HepG2 (cell line): Measurements from ENCODE around the gene RABGAP1L. TPM values are rescaled to one million over a fixed set of nuclear protein-coding genes. Genes with fewer than 3 reads are reported as not detected.

Source experiments
- ATAC-seq: fragments of 200-7000 bp; cut with Tn5 transposase; 3 replicates; pipeline ENCODE4 v1.9.1; 2020; ENCODE audit warnings: mild to moderate bottlenecking, moderate library complexity
- BruUV-seq: library from RNA; stranded (reverse); fragments of 400-500 nt; replicated peaks from 2 replicates; lab custom pipeline; 2021; lab: Mats Ljungman, UMichigan
- CTCF ChIA-PET: fragments of 300-600 bp; formaldehyde crosslinking; extraction: SDS; loops from one replicate; lab custom pipeline; 2021; ENCODE audit warnings: low total read pairs, inconsistent platforms, low intra/inter-chr PET ratio; lab: Yijun Ruan, JAX
- POLR2A ChIA-PET: fragments of 350-600 bp; sonication (Branson Sonifier 250); formaldehyde crosslinking; loops from one replicate; lab custom pipeline; 2020; ENCODE audit warnings: antibody characterized with exemption, inconsistent platforms; lab: Yijun Ruan, JAX
- DNase-seq: peaks from one replicate; pipeline ENCODE4 v3.0.0-alpha.2; 2015; ENCODE audit warnings: low spot score
- FAIRE-seq: peaks from 3 replicates; lab custom pipeline; 2011; peaks lifted over from hg19 to GRCh38; lab: Jason Lieb, UNC
- H2AFZ ChIP-seq: one replicate; pipeline ENCODE4 v1.6.1; 2011; ENCODE audit warnings: low read length, inconsistent platforms
- H3K27ac ChIP-seq: fragments of 300-600 bp; 3 replicates; pipeline ENCODE4 v1.8.0; 2011; ENCODE audit warnings: mixed run types, mild to moderate bottlenecking, mixed read lengths, low read length, inconsistent platforms; ENCODE audit not compliant: insufficient read depth; ENCODE audit errors: extremely low read length
- H3K27me3 ChIP-seq, 2 experiments: fragments of 200-600 bp in 1 of 2; 2 replicates in 1 of 2; 3 replicates in 1 of 2; pipeline versions ENCODE4 v1.6.0 to v1.8.0; 2011; ENCODE audit warnings: low read length in 2 of 2, mild to moderate bottlenecking in 2 of 2, moderate library complexity in 2 of 2, inconsistent platforms in 1 of 2; ENCODE audit not compliant: insufficient read depth in 2 of 2, control insufficient read depth in 1 of 2
- H3K36me3 ChIP-seq, 2 experiments: fragments of 200-600 bp in 1 of 2; replicated peaks in 1 of 2; 2 replicates in 1 of 2; 3 replicates in 1 of 2; pipeline versions ENCODE4 v1.5.1 to v1.8.0; 2011; ENCODE audit warnings: low read length in 2 of 2, inconsistent platforms in 1 of 2; ENCODE audit not compliant: insufficient read depth in 2 of 2, control insufficient read depth in 1 of 2
- H3K4me1 ChIP-seq: 2 replicates; pipeline ENCODE4 v1.5.1; 2012; ENCODE audit warnings: low read length, inconsistent platforms; ENCODE audit not compliant: insufficient read depth
- H3K4me2 ChIP-seq: 2 replicates; pipeline ENCODE4 v1.6.0; 2011; ENCODE audit warnings: low read depth, low read length, inconsistent platforms
- H3K4me3 ChIP-seq, 3 experiments: fragments of 200-600 bp in 1 of 3; sonication (generic), shearing (Covaris generic) in 1 of 3; replicated peaks in 1 of 3; 2 replicates each; pipeline ENCODE4 v1.5.1; 2011 to 2016; ENCODE audit warnings: low read length in 3 of 3, inconsistent platforms in 2 of 3, low read depth in 2 of 3, mild to moderate bottlenecking in 2 of 3, control low read depth in 1 of 3, mixed read lengths in 1 of 3; ENCODE audit not compliant: insufficient read depth in 1 of 3
- H3K79me2 ChIP-seq: one replicate; pipeline ENCODE4 v1.6.1; 2011; ENCODE audit warnings: low read length, inconsistent platforms; ENCODE audit not compliant: insufficient read depth
- H3K9ac ChIP-seq: 2 replicates; pipeline ENCODE4 v1.6.0; 2011; ENCODE audit warnings: mild to moderate bottlenecking, low read depth, low read length, inconsistent platforms; ENCODE audit not compliant: insufficient read depth
- H3K9me3 ChIP-seq: 2 replicates; pipeline ENCODE4 v1.5.1; 2012; ENCODE audit warnings: mild to moderate bottlenecking, low read length
- H4K20me1 ChIP-seq: 2 replicates; pipeline ENCODE4 v1.6.0; 2011; ENCODE audit warnings: inconsistent platforms, mild to moderate bottlenecking, low read length, moderate library complexity; ENCODE audit not compliant: insufficient read depth
- ARID5B ChIP-seq: IDR thresholded peaks from 2 replicates; pipeline ENCODE4 v1.4.0; 2020; ENCODE audit warnings: mild to moderate bottlenecking, missing genetic modification reagents
- DZIP1 ChIP-seq: sonication (generic); formaldehyde crosslinking; IDR thresholded peaks from 2 replicates; pipeline ENCODE4 v1.5.0; 2020; ENCODE audit warnings: mild to moderate bottlenecking, missing genetic modification reagents
- GPBP1L1 ChIP-seq: sonication (generic); formaldehyde crosslinking; IDR thresholded peaks from 2 replicates; pipeline ENCODE4 v1.5.0; 2020; ENCODE audit warnings: mild to moderate bottlenecking, missing genetic modification reagents
- HBP1 ChIP-seq: IDR thresholded peaks from 2 replicates; pipeline ENCODE4 v1.6.1; 2016; ENCODE audit warnings: low read depth, control low read depth
- SNRNP70 ChIP-seq: fragments of 200-400 bp; formaldehyde crosslinking; IDR thresholded peaks from 2 replicates; pipeline ENCODE4 v1.6.1; 2017; ENCODE audit warnings: mild to moderate bottlenecking, low read depth, low read length, moderate library complexity
- ZBTB7B ChIP-seq: sonication (generic); formaldehyde crosslinking; IDR thresholded peaks from 2 replicates; pipeline ENCODE4 v1.4.0; 2020; ENCODE audit warnings: missing genetic modification reagents
- ZFP91 ChIP-seq: sonication (generic); formaldehyde crosslinking; IDR thresholded peaks from 2 replicates; pipeline ENCODE4 v1.9.0; 2022; ENCODE audit warnings: missing genetic modification reagents, mild to moderate bottlenecking, borderline replicate concordance
- ZNF691 ChIP-seq: sonication (generic); formaldehyde crosslinking; IDR thresholded peaks from 2 replicates; pipeline ENCODE4 v1.4.0; 2020; ENCODE audit warnings: missing genetic modification reagents, low read depth, mild to moderate bottlenecking, borderline replicate concordance
- in situ Hi-C: cut with HindIII; loops from 2 replicates; pipeline ENCODE4 v1.10.0; 2017; ENCODE audit warnings: low pct_unique_long_range_greater_than_20kb; ENCODE audit not compliant: extremely low pct_ligation_motif_present
- intact Hi-C: fragments of 100-400 bp; cut with micrococcal nuclease; formaldehyde crosslinking; loops from one replicate; pipeline ENCODE4 v1.10.0; 2022; ENCODE audit not compliant: unreplicated experiment
- polyA plus RNA-seq, 8 experiments: library from polyadenylated mRNA; depleted of rRNA in 3 of 8; stranded (reverse) in 7 of 8; unstranded in 1 of 8; fragments of >200 nt; fragmentation: Illumina TruSeq in 4 of 8; extraction: Trizol in 4 of 8; gene quantifications; 2 replicates each; pipeline versions ENCODE4 v1.2.1 to v1.2.3, GENCODE V29; 2011 to 2016; ENCODE audit warnings: low read depth in 4 of 8, missing spikeins in 1 of 8, mixed read lengths in 1 of 8; ENCODE audit not compliant: insufficient read depth in 1 of 8
- total RNA-seq, 5 experiments: library from RNA; depleted of rRNA; stranded (reverse); fragments of >200 nt; fragmentation: Illumina TruSeq; extraction: Trizol; gene quantifications; 2 replicates each; pipeline ENCODE4 v1.2.3, GENCODE V29; 2016; ENCODE audit warnings: low read depth in 1 of 5
- TF ChIP-seq, protein P1 (sequence below): sonication (generic); formaldehyde crosslinking; IDR thresholded peaks from 2 replicates; pipeline ENCODE4 v1.5.0; 2020; ENCODE audit warnings: missing genetic modification reagents

Gene RABGAP1L
- total and polyA plus RNA-seq, 2 of the 13 experiments (the other 11 are each of a cell fraction or from before 2014, with no cell fraction given) = 7.9 to 22.6 TPM

GRCh38 chr1:174818951-174819350, 659.6 kb downstream of the RABGAP1L start (continued):
- no peak for TF ChIP-seq ZFP91 (CRISPR knock-in tag)
- TF ChIP-seq SNRNP70 = no peak
- TF ChIP-seq ARID5B (CRISPR knock-in tag) = no peak

- in situ Hi-C loops = no loop called here
- TF ChIP-seq ZBTB7B (CRISPR knock-in tag) (no peak), ZNF691 (CRISPR knock-in tag) (no peak), DZIP1 (no peak), GPBP1L1 (no peak), HBP1 (CRISPR knock-in tag) (no peak)
- TF ChIP-seq, protein P1, sequence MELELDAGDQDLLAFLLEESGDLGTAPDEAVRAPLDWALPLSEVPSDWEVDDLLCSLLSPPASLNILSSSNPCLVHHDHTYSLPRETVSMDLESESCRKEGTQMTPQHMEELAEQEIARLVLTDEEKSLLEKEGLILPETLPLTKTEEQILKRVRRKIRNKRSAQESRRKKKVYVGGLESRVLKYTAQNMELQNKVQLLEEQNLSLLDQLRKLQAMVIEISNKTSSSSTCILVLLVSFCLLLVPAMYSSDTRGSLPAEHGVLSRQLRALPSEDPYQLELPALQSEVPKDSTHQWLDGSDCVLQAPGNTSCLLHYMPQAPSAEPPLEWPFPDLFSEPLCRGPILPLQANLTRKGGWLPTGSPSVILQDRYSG (CRISPR knock-in tag) = no peak
Observed at GRCh38 chr1:174819596-174819995, 660.3 kb downstream of the RABGAP1L start.

More at GRCh38 chr1:174819596-174819995, 660.3 kb downstream of the RABGAP1L start:
- DNase-seq = no peak
- H3K9me3 ChIP-seq = no peaks in the 10 kb centered on the region
- FAIRE-seq = no peak
- no peaks in the 10 kb centered on the region for H4K20me1 ChIP-seq
- ChIA-PET POLR2A (no interaction called here), CTCF (no interaction called here)
- H3K36me3 ChIP-seq = no peaks in the 10 kb centered on the region
- no TSS peak for BruUV-seq
- H3K79me2 ChIP-seq = no peaks in the 10 kb centered on the region
- no peak overlapping the region for H2AFZ ChIP-seq
- no peak overlapping the region for H3K9ac ChIP-seq
- no peak overlapping the region for H3K4me3 ChIP-seq
- no peak for ATAC-seq
- intact Hi-C loops = no loop called here
- H3K27ac ChIP-seq = no peak overlapping the region
- H3K4me2 ChIP-seq = no peak overlapping the region
- H3K27me3 ChIP-seq = no peaks in the 10 kb centered on the region
- H3K4me1 ChIP-seq = no peaks in the 10 kb centered on the region
